ENCODE results near the gene FBXO3. TPM values are rescaled to one million over a fixed set of nuclear protein-coding genes. Genes with fewer than 3 reads are reported as not detected.

Gene FBXO3
- total and polyA plus RNA-seq, 9 of the 15 experiments (the other 6 are each of a cell fraction or from before 2014, with no cell fraction given) = 11.6 to 59.3 (median 29.2) TPM

- TF ChIP-seq POLR2AphosphoS5 (IDR thresholded peaks at IDR 0.05; ENCODE audit: control insufficient read depth, insufficient read depth, low read depth, low read length) (no peak), ZNF707 (CRISPR knock-in tag; conservative IDR thresholded peaks at IDR 0.05) (no peak), ZNF263 (CRISPR knock-in tag; IDR thresholded peaks at IDR 0.05; ENCODE audit: borderline replicate concordance) (no peak), ZNF24 (IDR thresholded peaks at IDR 0.05) (no peak), PHB (CRISPR knock-in tag; IDR thresholded peaks at IDR 0.05) (no peak), TCF15 (CRISPR knock-in tag; IDR thresholded peaks at IDR 0.05) (no peak), RBM17 (IDR thresholded peaks at IDR 0.05; ENCODE audit: borderline replicate concordance, low read depth, low read length) (no peak), NCOR1 (IDR thresholded peaks at IDR 0.05) (no peak), ZNF232 (CRISPR knock-in tag; IDR thresholded peaks at IDR 0.05) (no peak), NEUROD1 (IDR thresholded peaks at IDR 0.05; ENCODE audit: borderline replicate concordance, low read depth, low read length, partially characterized antibody) (no peak), E2F5 (CRISPR knock-in tag; IDR thresholded peaks at IDR 0.05) (no peak), ZC3H4 (CRISPR knock-in tag; IDR thresholded peaks at IDR 0.05; ENCODE audit: borderline replicate concordance) (no peak), PATZ1 (CRISPR knock-in tag; IDR thresholded peaks at IDR 0.05; ENCODE audit: borderline replicate concordance) (no peak), UBTF (IDR thresholded peaks at IDR 0.05; ENCODE audit: borderline replicate concordance in 1 of 2, low read depth in 2 of 2, low read length in 2 of 2) (no peak)
Observed at GRCh38 chr11:33773404-33773986, 825 bp downstream of the FBXO3 start (continued).
